SU-DHL-6 (cell line): ENCODE measurements around the gene SLC44A5.

Experiments used
- H2AFZ ChIP-seq: fragments of 200-600 bp; sonication (generic); 2 replicates; pipeline ENCODE4 v1.6.1; 2014; ENCODE audit warnings: low read depth, mild to moderate bottlenecking, moderate library complexity, mixed read lengths, antibody characterized with exemption, low read length; ENCODE audit not compliant: severe bottlenecking
- H3F3A ChIP-seq: fragments of 200-600 bp; shearing (Covaris generic); 2 replicates; pipeline ENCODE4 v1.6.0; 2016; ENCODE audit warnings: antibody characterized with exemption, mild to moderate bottlenecking; ENCODE audit not compliant: insufficient read depth
- H3K27ac ChIP-seq: fragments of 200-600 bp; sonication (generic); 2 replicates; pipeline ENCODE4 v1.5.1; 2016; ENCODE audit warnings: low read depth, mild to moderate bottlenecking, low read length, moderate library complexity, mixed read lengths
- H3K27me3 ChIP-seq: fragments of 200-600 bp; sonication (generic), shearing (Covaris generic); 2 replicates; pipeline ENCODE4 v1.6.0; 2014; ENCODE audit warnings: mild to moderate bottlenecking, low read length
- H3K36me3 ChIP-seq: fragments of 200-600 bp; sonication (generic); 2 replicates; pipeline ENCODE4 v1.6.1; 2014; ENCODE audit warnings: mild to moderate bottlenecking, low read length, mixed read lengths
- H3K4me2 ChIP-seq: fragments of 300-600, 200-600 bp; shearing (Covaris generic), sonication (generic); 2 replicates; pipeline ENCODE4 v1.6.0; 2014; ENCODE audit warnings: low read length, low read depth, mild to moderate bottlenecking; ENCODE audit not compliant: poor library complexity, severe bottlenecking
- H3K4me3 ChIP-seq: fragments of 200-600 bp; sonication (generic); 2 replicates; pipeline ENCODE4 v1.5.1; 2014; ENCODE audit warnings: antibody characterized with exemption, low read length, mild to moderate bottlenecking, mixed read lengths; ENCODE audit not compliant: insufficient read depth, poor library complexity, severe bottlenecking
- H3K79me2 ChIP-seq: fragments of 200-600 bp; sonication (generic); 2 replicates; pipeline ENCODE4 v1.6.1; 2014; ENCODE audit warnings: mild to moderate bottlenecking, low read length, moderate library complexity; ENCODE audit not compliant: insufficient read depth
- H3K9ac ChIP-seq: fragments of 200-600 bp; sonication (generic); 2 replicates; pipeline ENCODE4 v1.7.0; 2014; ENCODE audit warnings: mild to moderate bottlenecking, low read length
- H3K9me2 ChIP-seq: fragments of 200-600 bp; sonication (generic); replicated peaks from 2 replicates; pipeline ENCODE4 v1.6.1; 2014; ENCODE audit warnings: low read length; ENCODE audit not compliant: insufficient read depth
- H3K9me3 ChIP-seq: fragments of 200-600 bp; sonication (generic); 2 replicates; pipeline ENCODE4 v1.6.1; 2014; ENCODE audit warnings: low read length, mixed read lengths; ENCODE audit not compliant: insufficient read depth
- H4K20me1 ChIP-seq: fragments of 200-600 bp; sonication (generic); 2 replicates; pipeline ENCODE4 v1.6.1; 2014; ENCODE audit warnings: low read depth, mild to moderate bottlenecking, antibody characterized with exemption, low read length, moderate library complexity, mixed read lengths
- EZH2phosphoT487 ChIP-seq: fragments of 200-600 bp; sonication (generic), shearing (Covaris generic); conservative IDR thresholded peaks from 2 replicates; pipeline ENCODE4 v1.6.1; 2018; ENCODE audit warnings: mild to moderate bottlenecking, antibody characterized with exemption, low read length, moderate library complexity, mixed read lengths
- TF ChIP-seq, protein P1 (sequence below): fragments of 200-600 bp; sonication (generic); IDR thresholded peaks from one replicate; pipeline ENCODE4 v1.5.1; 2017; ENCODE audit warnings: antibody characterized with exemption, mild to moderate bottlenecking, low read length, moderate library complexity; ENCODE audit not compliant: insufficient read depth, poor library complexity, severe bottlenecking

SLC44A5 gene

DNA sequence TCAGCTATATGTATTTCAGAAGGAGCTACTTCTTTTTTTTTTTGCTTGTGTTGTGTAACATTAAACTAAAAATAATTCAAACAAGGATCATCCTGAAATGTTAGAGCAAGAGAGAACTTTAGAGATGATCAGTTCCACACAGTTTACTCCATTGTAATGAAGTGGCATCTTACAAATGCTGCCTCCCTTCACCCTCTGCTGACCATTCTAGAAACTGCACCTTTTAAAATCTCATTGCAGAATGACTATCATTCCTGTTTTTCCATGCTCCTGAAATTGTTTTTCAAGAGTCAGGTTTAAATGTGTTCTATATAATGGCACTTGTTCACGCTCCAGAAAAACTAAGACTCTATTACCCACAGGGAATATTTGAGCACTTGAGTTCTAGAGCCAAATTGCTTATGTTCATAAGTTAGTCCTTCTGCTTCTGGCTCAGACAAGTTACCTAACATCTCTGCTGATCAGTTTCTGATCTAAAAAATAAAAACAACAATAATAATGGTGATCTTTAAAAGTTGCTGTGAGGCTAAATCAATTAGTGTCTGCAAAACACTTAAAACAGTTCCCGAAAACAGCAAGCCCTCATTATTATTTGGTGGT, 21.5 kb upstream of the SLC44A5 start:
- H3K9me3 ChIP-seq, result no peaks in the 10 kb centered on the region
- TF ChIP-seq EZH2phosphoT487, result no peak
- TF ChIP-seq, protein P1, sequence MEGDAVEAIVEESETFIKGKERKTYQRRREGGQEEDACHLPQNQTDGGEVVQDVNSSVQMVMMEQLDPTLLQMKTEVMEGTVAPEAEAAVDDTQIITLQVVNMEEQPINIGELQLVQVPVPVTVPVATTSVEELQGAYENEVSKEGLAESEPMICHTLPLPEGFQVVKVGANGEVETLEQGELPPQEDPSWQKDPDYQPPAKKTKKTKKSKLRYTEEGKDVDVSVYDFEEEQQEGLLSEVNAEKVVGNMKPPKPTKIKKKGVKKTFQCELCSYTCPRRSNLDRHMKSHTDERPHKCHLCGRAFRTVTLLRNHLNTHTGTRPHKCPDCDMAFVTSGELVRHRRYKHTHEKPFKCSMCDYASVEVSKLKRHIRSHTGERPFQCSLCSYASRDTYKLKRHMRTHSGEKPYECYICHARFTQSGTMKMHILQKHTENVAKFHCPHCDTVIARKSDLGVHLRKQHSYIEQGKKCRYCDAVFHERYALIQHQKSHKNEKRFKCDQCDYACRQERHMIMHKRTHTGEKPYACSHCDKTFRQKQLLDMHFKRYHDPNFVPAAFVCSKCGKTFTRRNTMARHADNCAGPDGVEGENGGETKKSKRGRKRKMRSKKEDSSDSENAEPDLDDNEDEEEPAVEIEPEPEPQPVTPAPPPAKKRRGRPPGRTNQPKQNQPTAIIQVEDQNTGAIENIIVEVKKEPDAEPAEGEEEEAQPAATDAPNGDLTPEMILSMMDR, result peak; percentile 70
- H3K4me2 ChIP-seq, result no peak overlapping the region
- no peaks in the 10 kb centered on the region for H3K27me3 ChIP-seq
- no peaks in the 10 kb centered on the region for H3F3A ChIP-seq
- no peak overlapping the region for H3K9ac ChIP-seq
- no peaks in the 10 kb centered on the region for H3K9me2 ChIP-seq
- H4K20me1 ChIP-seq, result no peaks in the 10 kb centered on the region
- no peak overlapping the region for H2AFZ ChIP-seq
- no peak overlapping the region for H3K27ac ChIP-seq
- H3K79me2 ChIP-seq, result no peaks in the 10 kb centered on the region
- no peak overlapping the region for H3K4me3 ChIP-seq
- H3K36me3 ChIP-seq, result no peaks in the 10 kb centered on the region

DNA sequence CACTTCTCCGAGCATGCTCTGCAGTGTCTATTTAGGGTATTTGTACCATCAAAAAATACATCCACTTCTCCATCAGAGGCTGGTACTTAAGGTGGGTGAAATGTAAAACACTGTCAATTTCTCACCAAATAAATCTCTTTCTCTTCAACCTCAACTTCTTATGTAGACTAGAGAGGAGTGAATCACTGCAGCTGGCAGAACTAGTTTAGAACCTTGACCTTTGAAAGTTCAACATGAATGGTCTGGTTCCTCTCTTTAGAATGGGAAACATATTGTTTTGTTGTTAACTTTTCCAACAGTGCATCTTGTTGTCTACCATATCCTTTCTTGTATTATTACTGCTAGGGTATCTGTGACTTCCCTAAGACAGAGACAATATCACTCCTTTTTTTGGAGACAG, 20.1 kb upstream of the SLC44A5 start:
- H3K9me3 ChIP-seq, result no peaks in the 10 kb centered on the region
- no peak for TF ChIP-seq EZH2phosphoT487
- TF ChIP-seq, protein P1, result no peak

DNA sequence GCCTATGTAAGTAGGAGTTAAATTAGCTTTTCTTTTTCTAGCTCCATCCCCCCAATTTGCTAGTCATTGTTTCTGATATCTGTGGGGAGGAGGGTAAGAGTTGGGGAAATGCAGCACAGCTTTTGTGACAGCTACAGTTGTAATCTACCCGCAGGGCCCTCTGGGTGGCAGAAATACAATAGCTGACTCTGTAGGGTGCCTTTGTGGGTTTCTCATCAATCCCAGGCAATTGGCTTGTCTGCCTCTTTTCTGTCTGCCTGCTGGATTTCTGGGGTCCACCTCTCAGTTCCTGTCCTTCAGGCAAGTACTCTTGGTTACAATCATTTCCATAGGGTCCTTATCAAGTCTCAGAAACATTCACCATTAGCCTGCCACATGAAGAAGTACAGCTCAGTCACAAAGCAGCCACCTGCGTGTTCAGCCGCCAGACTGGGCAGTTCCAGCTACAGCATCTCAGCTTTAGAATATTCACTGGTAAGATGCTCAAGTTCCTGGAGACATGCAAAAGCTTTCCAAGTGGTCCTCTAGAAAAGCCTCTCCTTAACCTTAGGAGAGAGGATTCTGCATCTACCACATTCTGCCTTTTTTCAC, 19.2 kb upstream of the SLC44A5 start:
- Histone ChIP-seq H3K36me3 (no peaks in the 10 kb centered on the region), H4K20me1 (no peaks in the 10 kb centered on the region), H3K9me2 (no peaks in the 10 kb centered on the region), H3K27me3 (no peaks in the 10 kb centered on the region), H3K4me2 (no peak overlapping the region), H3K9ac (no peak overlapping the region), H3K27ac (no peak overlapping the region), H3K4me3 (no peak overlapping the region), H2AFZ (no peak overlapping the region), H3K9me3 (no peaks in the 10 kb centered on the region), H3K79me2 (no peaks in the 10 kb centered on the region), H3F3A (no peaks in the 10 kb centered on the region)
- no peak for TF ChIP-seq EZH2phosphoT487
- TF ChIP-seq, protein P1, result no peak

More for the DNA sequence above, 20.1 kb upstream of the SLC44A5 start:
- no peak overlapping the region for H3K27ac ChIP-seq
- H3K36me3 ChIP-seq, result no peaks in the 10 kb centered on the region
- H3K4me2 ChIP-seq, result no peak overlapping the region
- no peaks in the 10 kb centered on the region for H4K20me1 ChIP-seq
- no peaks in the 10 kb centered on the region for H3F3A ChIP-seq
- H3K9me2 ChIP-seq, result no peaks in the 10 kb centered on the region
- H3K27me3 ChIP-seq, result no peaks in the 10 kb centered on the region
- H3K79me2 ChIP-seq, result no peaks in the 10 kb centered on the region
- no peak overlapping the region for H3K4me3 ChIP-seq
- no peak overlapping the region for H2AFZ ChIP-seq
- no peak overlapping the region for H3K9ac ChIP-seq
